B cell (primary cell): ENCODE results near the gene IL1RAPL1. TPM values are rescaled to one million over a fixed set of nuclear protein-coding genes. Genes with fewer than 3 reads are reported as not detected.

Source experiments
- ATAC-seq: fragments of 200-7000 bp; cut with Tn5 transposase; one replicate; pipeline ENCODE4 v1.10.0; 2021; ENCODE audit warnings: low read depth, mild to moderate bottlenecking, moderate number of reproducible peaks, moderate library complexity
- CTCF ChIA-PET: fragments of 350-600 bp; sonication (Branson Sonifier 250); formaldehyde crosslinking; loops from one replicate; lab custom pipeline; 2021; ENCODE audit warnings: antibody characterized with exemption, inconsistent platforms; lab: Charles Lee
- POLR2A ChIA-PET: fragments of 350-600 bp; sonication (Branson Sonifier 250); formaldehyde crosslinking; loops from one replicate; lab custom pipeline; 2021; ENCODE audit warnings: antibody characterized with exemption; lab: Charles Lee
- DNase-seq: peaks from one replicate; pipeline ENCODE4 v3.0.0; 2013
- H2AFZ ChIP-seq: 2 replicates; pipeline ENCODE4 v1.6.1; 2012; ENCODE audit warnings: mild to moderate bottlenecking, low read depth, low read length; ENCODE audit not compliant: insufficient read depth, poor library complexity, severe bottlenecking
- H3K27ac ChIP-seq, 2 donors: 1 replicate in 1 of 2; 2 replicates in 1 of 2; pipeline ENCODE4 v1.5.1; 2012 to 2013; ENCODE audit warnings: low read length in 2 of 2, mild to moderate bottlenecking in 2 of 2, moderate library complexity in 1 of 2
- H3K27me3 ChIP-seq, 4 experiments: fragments of 200-600 bp in 1 of 4; sonication (generic) in 1 of 4; replicated peaks in 1 of 4; 1 replicate in 2 of 4; 2 replicates in 2 of 4; pipeline versions ENCODE4 v1.6.1 to v1.7.0; 2013 to 2016; ENCODE audit warnings: low read length in 3 of 4, mild to moderate bottlenecking in 2 of 4, mixed read lengths in 1 of 4, moderate library complexity in 1 of 4; ENCODE audit not compliant: insufficient read depth in 4 of 4, control insufficient read depth in 3 of 4; ENCODE audit errors: control extremely low read depth in 1 of 4
- H3K36me3 ChIP-seq, 2 experiments: replicated peaks in 1 of 2; 1 replicate in 1 of 2; 2 replicates in 1 of 2; pipeline versions ENCODE4 v1.6.1 to v1.7.1; 2013; ENCODE audit warnings: low read length in 1 of 2; ENCODE audit not compliant: insufficient read depth in 2 of 2, control insufficient read depth in 1 of 2; ENCODE audit errors: control extremely low read depth in 1 of 2, extremely low read depth in 1 of 2
- H3K4me1 ChIP-seq, 2 donors: fragments of 200-600 bp in 1 of 2; sonication (generic) in 1 of 2; 1 replicate in 1 of 2; 2 replicates in 1 of 2; pipeline versions ENCODE4 v1.5.1 to v1.6.1; 2013 to 2017; ENCODE audit warnings: low read length in 2 of 2; ENCODE audit not compliant: control insufficient read depth in 2 of 2, insufficient read depth in 2 of 2
- H3K4me2 ChIP-seq: replicated peaks from 2 replicates; pipeline ENCODE3; 2012; ENCODE audit warnings: mild to moderate bottlenecking, low read depth, low read length; ENCODE audit not compliant: poor library complexity, severe bottlenecking
- H3K4me3 ChIP-seq, 5 experiments: fragments of 200-600 bp in 1 of 5; sonication (generic) in 1 of 5; 1 replicate in 3 of 5; 2 replicates in 2 of 5; pipeline versions ENCODE4 v1.5.1 to v1.7.0; 2011 to 2016; ENCODE audit warnings: low read length in 4 of 5, mild to moderate bottlenecking in 4 of 5, low read depth in 2 of 5, control low read depth in 1 of 5, moderate library complexity in 1 of 5; ENCODE audit not compliant: insufficient read depth in 1 of 5; ENCODE audit errors: control extremely low read depth in 1 of 5, extremely low read depth in 1 of 5
- H3K79me2 ChIP-seq: fragments of 200-600 bp; sonication (generic); one replicate; pipeline ENCODE4 v1.6.0; 2016; ENCODE audit warnings: low read length; ENCODE audit not compliant: control insufficient read depth, insufficient read depth
- H3K9ac ChIP-seq: fragments of 200-600 bp; sonication (generic); 2 replicates; pipeline ENCODE4 v1.6.1; 2017; ENCODE audit warnings: mild to moderate bottlenecking, low read length, moderate library complexity
- H3K9me3 ChIP-seq, 3 donors: one replicate each; pipeline versions ENCODE4 v1.6.1 to v1.7.1; 2013; ENCODE audit warnings: low read length in 2 of 3; ENCODE audit not compliant: control insufficient read depth in 2 of 3, insufficient read depth in 1 of 3; ENCODE audit errors: control extremely low read depth in 1 of 3
- H4K20me1 ChIP-seq: 2 replicates; pipeline ENCODE4 v1.6.0; 2012; ENCODE audit warnings: mild to moderate bottlenecking, low read length; ENCODE audit not compliant: insufficient read depth, control insufficient read depth, poor library complexity, severe bottlenecking
- H3K27ac Mint-ChIP-seq: one replicate; pipeline ENCODE4 v1.8.0; 2021; ENCODE audit warnings: mixed read lengths
- H3K27me3 Mint-ChIP-seq: one replicate; pipeline ENCODE4 v1.8.0; 2021; ENCODE audit warnings: mixed read lengths
- H3K4me1 Mint-ChIP-seq: one replicate; pipeline ENCODE4 v1.8.0; 2021; ENCODE audit warnings: mixed read lengths
- H3K4me3 Mint-ChIP-seq: one replicate; pipeline ENCODE4 v1.8.0; 2021; ENCODE audit warnings: mixed read lengths
- H3K9me3 Mint-ChIP-seq: one replicate; pipeline ENCODE4 v1.8.0; 2022; ENCODE audit warnings: mixed read lengths; ENCODE audit not compliant: insufficient read depth
- EZH2 ChIP-seq: IDR thresholded peaks from 2 replicates; pipeline ENCODE4 v1.6.1; 2012; ENCODE audit warnings: borderline replicate concordance, low read depth, mild to moderate bottlenecking, moderate library complexity, low read length; ENCODE audit not compliant: insufficient read depth, poor library complexity, severe bottlenecking
- WGBS: methylation state at CpG from one replicate; pipeline ENCODE4 v1.1.5; 2013; ENCODE audit warnings: missing lambda C conversion rate; ENCODE audit not compliant: insufficient coverage; 5-methylcytosine and 5-hydroxymethylcytosine counted together
- intact Hi-C: fragments of 100-400 bp; cut with micrococcal nuclease; formaldehyde crosslinking; loops from one replicate; pipeline ENCODE4 v1.10.0; 2022
- polyA plus RNA-seq: library from polyadenylated mRNA; depleted of rRNA; stranded (reverse); fragments of >200 nt; gene quantifications from 2 replicates; pipeline ENCODE4 v1.2.3, GENCODE V29; 2012
- total RNA-seq, 2 donors: library from RNA; stranded (reverse); fragments of 120-200 nt in 1 of 2; gene quantifications; 1 replicate in 1 of 2; 2 replicates in 1 of 2; pipeline versions ENCODE4 v1.2.3 to v1.2.4, GENCODE V29; 2013 to 2022
- TF ChIP-seq, protein P1 (sequence below): fragments of 200-600 bp; IDR thresholded peaks from one replicate; pipeline ENCODE4 v1.8.0; 2022; ENCODE audit warnings: antibody characterized with exemption, mild to moderate bottlenecking

The IL1RAPL1 gene
- total and polyA plus RNA-seq, 2 donors (not counting 1 experiment from before 2014, with no cell fraction given) = not detected

DNA sequence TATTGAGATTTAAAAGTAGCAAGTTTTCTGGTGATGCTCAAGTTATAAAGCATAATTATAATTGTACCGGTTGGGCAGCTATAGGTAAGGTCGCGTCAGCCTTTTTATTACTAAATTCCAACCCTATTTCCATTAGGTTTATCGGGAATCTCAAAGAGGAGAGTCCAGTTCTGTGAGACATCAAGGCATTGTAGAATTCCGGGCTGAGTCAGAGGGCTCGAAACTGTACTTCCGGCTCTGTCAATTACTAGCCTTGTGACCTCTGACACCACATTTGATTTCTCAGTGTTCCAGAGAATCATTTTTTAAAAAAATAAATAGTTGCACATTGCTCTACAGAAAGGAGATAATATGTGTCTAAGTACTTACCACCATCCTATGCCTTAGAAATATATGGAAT, 4.3 kb downstream of the IL1RAPL1 start:
- Histone ChIP-seq H3K4me2 (no peak overlapping the region), H3K4me1 (no peaks in the 10 kb centered on the region), H4K20me1 (no peaks in the 10 kb centered on the region), H2AFZ (no peak overlapping the region), H3K36me3 (no peaks in the 10 kb centered on the region), H3K9me3 (no peaks in the 10 kb centered on the region), H3K9ac (no peak overlapping the region), H3K27me3 (no peaks in the 10 kb centered on the region), H3K4me3 (no peak overlapping the region), H3K79me2 (no peaks in the 10 kb centered on the region), H3K27ac (no peak overlapping the region)
- intact Hi-C loops = no loop called here
- no peaks in the 10 kb centered on the region for H3K4me1 Mint-ChIP-seq
- TF ChIP-seq EZH2 = no peak
- TF ChIP-seq, protein P1, sequence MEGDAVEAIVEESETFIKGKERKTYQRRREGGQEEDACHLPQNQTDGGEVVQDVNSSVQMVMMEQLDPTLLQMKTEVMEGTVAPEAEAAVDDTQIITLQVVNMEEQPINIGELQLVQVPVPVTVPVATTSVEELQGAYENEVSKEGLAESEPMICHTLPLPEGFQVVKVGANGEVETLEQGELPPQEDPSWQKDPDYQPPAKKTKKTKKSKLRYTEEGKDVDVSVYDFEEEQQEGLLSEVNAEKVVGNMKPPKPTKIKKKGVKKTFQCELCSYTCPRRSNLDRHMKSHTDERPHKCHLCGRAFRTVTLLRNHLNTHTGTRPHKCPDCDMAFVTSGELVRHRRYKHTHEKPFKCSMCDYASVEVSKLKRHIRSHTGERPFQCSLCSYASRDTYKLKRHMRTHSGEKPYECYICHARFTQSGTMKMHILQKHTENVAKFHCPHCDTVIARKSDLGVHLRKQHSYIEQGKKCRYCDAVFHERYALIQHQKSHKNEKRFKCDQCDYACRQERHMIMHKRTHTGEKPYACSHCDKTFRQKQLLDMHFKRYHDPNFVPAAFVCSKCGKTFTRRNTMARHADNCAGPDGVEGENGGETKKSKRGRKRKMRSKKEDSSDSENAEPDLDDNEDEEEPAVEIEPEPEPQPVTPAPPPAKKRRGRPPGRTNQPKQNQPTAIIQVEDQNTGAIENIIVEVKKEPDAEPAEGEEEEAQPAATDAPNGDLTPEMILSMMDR = no peak
- WGBS = no CpG with 5 or more reads among the region's 7 CpGs
- H3K27me3 Mint-ChIP-seq = no peaks in the 10 kb centered on the region
- DNase-seq (no peak), ATAC-seq (no peak)
- POLR2A ChIA-PET = no interaction called here
- CTCF ChIA-PET = no interaction called here
- no peak overlapping the region for H3K4me3 Mint-ChIP-seq
- no peaks in the 10 kb centered on the region for H3K9me3 Mint-ChIP-seq
- no peak overlapping the region for H3K27ac Mint-ChIP-seq

DNA sequence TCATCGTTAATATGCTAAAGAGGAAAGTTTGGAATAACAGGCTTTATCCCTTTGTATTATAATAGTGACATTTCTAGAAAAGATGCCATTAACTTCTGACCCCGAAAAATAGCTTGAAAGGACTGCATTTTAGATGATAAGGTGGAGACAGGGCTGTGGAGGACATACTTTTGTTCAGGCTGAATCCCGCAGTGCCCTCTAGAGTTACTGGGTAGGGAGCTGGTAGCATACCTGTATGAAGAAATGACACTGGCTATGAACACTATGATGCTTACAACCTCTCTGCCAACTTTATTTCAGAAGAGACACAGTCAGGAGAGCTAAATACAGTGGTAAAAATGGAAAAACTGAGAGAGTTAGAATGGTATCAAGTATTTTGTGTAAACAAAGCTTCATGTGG, 8.1 kb downstream of the IL1RAPL1 start:
- DNase-seq (no peak), ATAC-seq (no peak)
- no peaks in the 10 kb centered on the region for H3K4me1 Mint-ChIP-seq
- H3K27me3 ChIP-seq = no peaks in the 10 kb centered on the region
- intact Hi-C loops = no loop called here
- no CpG with 5 or more reads among the region's 3 CpGs for WGBS
- H3K4me3 ChIP-seq = no peak overlapping the region
- CTCF ChIA-PET = no interaction called here
- H3K9me3 Mint-ChIP-seq = no peaks in the 10 kb centered on the region
- no peaks in the 10 kb centered on the region for H4K20me1 ChIP-seq
- H3K27me3 Mint-ChIP-seq = no peaks in the 10 kb centered on the region
- H3K9ac ChIP-seq = no peak overlapping the region
- H3K4me2 ChIP-seq = no peak overlapping the region
- no peaks in the 10 kb centered on the region for H3K36me3 ChIP-seq
- no peak for TF ChIP-seq EZH2
- TF ChIP-seq, protein P1 = no peak
- H3K27ac ChIP-seq = no peak overlapping the region
- H3K4me1 ChIP-seq = no peaks in the 10 kb centered on the region
- no peaks in the 10 kb centered on the region for H3K79me2 ChIP-seq
- no peak overlapping the region for H2AFZ ChIP-seq
- no peak overlapping the region for H3K4me3 Mint-ChIP-seq
- POLR2A ChIA-PET = no interaction called here
- no peaks in the 10 kb centered on the region for H3K9me3 ChIP-seq
- no peak overlapping the region for H3K27ac Mint-ChIP-seq
